H4 (cell line): ENCODE data around the gene PPP3CA. TPM values are rescaled to one million over a fixed set of nuclear protein-coding genes. Genes with fewer than 3 reads are reported as not detected.

Experiments
- DNase-seq: peaks from one replicate; pipeline ENCODE4 v3.0.0-alpha.2; 2015; ENCODE audit warnings: low spot score
- total RNA-seq: library from RNA; depleted of rRNA; stranded (reverse); fragments of >200 nt; shearing (Covaris generic); gene quantifications from 2 replicates; pipeline ENCODE4 v1.2.3, GENCODE V29; 2014; rRNA removed

The PPP3CA gene
- 34.5 and 36.8 TPM in 2 replicates for total RNA-seq

DNA sequence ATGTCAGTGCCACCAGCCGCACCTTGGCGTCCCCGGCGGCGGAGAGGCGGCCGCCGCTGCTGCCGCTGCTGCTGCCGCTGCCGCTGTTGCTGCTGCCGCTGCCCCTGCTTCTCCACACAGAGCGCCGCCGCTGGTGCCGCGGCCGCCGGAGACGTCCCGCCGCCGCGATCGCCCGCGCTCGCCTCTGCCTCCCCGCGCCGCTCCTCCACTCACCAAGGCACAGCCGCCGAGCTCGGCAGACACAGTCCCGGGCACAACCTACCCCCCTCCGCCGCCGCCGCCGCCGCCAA lies at the start of gene PPP3CA:
TSS of gene PPP3CA (minus strand) at position 260 of the 290 bp plus-strand sequence.
- DNase-seq: no peak

DNA sequence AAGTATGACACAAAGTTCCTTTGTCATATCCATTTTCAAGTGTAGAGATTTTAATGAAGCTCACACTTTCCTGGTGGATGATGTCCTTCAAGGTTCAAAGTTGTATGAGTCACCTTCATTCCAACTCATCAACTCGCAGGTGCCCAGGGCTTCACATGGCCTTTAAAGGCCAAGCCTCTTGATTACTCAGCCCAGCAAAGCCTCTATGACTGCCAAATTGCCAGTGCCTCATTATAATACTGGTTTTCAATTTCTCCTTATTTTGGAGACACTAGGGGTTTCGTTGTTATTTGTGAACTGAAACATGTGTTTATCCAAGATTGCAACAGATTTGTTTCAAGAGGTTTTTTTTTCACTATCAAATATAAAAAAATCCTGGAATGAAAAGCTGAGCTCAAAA lies 45.9 kb upstream of the PPP3CA start:
- peak; percentile 11 for DNase-seq

DNA sequence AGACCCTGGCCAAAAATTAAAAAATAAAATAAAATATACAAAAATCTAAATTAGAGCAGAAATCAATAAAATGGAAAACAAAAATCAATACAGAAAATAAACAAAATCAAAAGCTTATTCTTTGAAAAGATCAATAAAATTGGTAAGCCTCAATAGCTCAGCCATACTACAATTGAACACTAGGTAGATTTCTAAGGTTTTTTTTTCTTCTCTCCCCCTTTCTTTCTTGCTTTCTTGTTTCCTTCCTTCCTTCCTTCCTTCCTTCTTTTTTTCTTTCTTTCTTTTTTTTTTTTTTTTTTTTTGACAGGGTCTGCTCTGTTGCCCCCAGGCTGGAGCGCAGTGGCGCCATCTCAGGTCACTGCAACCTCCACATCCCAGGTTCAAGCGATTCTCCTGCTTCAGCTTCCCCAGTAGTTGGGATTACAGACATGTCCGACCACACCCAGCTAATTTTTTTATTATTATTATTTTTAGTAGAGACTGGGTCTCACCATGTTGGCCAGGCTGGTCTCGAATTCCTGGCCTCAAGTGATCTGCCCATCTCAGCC lies 23.4 kb upstream of the PPP3CA start:
- no peak for DNase-seq

DNA sequence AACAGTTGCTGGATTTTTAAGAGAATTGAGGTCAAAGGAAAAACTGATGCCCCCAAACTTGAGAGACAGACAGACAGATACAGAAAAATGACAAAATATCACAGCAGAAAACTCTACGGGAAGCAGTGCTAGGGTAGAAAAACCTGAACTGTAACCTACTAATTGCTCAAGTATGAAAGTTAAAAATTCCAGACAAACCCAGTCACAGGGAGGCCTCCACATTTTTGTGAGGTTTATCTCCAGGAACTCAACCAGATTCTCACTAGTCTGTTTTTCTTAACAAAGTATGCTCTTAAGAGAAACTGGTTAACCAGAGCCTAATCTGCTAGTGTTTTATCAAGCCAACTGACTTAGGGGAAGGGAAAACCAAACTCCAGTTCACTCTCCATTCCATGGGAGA lies 19.9 kb upstream of the PPP3CA start:
- DNase-seq: no peak

DNA sequence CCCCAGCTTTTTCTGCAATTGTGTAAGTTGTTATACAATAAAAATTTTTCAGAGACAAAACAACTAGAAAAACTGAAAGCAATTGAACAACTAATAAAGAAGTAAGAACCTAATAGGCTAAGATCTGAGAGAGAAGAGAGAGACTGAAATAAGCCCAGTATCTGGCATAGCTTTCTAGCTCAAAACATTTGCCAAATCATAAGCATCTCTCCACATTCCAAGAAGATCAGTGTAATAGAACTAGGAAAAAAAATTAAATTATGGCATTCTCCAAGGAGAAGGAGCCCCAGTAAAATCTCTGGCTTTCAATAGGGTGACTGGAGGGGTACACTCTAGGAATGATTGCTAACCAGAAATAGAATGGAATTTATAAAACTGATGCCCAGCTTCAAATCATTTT lies 19.0 kb upstream of the PPP3CA start:
- no peak for DNase-seq

DNA sequence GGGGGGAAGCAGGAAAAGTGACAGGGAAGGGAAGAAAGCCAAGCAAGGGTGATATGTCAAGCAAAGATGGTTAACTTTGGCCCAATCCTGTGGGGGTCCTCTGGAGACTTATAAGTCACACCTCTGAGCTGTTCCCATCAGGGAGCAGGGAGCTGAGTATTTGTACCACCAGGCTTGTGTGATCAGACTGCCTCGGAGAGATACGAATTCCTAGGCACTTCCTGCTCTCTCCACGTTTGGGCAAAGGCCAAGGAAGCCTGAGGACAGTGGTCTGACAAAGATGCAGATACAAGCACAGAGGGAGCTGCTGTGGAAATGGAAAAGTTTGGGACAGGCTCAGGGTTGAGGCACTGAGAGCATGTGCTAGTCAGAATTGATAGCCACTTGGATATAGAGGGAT lies 10.4 kb upstream of the PPP3CA start:
- no peak for DNase-seq

DNA sequence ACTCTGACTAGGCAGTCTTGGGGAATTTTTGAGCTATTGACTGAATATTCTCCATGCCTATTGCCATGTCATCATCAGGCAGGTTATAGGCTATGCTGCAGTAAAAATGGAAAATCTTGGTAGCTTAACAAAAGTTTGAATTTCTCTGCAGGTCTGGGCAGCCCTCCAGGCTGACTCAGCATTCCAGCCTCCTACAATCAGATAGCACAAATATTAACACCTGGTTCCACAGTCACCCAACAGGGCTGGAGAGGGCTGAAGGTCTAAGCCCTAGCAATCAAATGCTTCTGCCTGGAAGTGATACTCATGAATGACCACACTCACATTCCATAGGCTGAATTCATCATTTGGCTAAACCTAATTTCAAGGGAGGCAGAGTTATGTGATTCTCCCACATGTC lies 9.6 kb upstream of the PPP3CA start:
- DNase-seq: peak; percentile 87

DNA sequence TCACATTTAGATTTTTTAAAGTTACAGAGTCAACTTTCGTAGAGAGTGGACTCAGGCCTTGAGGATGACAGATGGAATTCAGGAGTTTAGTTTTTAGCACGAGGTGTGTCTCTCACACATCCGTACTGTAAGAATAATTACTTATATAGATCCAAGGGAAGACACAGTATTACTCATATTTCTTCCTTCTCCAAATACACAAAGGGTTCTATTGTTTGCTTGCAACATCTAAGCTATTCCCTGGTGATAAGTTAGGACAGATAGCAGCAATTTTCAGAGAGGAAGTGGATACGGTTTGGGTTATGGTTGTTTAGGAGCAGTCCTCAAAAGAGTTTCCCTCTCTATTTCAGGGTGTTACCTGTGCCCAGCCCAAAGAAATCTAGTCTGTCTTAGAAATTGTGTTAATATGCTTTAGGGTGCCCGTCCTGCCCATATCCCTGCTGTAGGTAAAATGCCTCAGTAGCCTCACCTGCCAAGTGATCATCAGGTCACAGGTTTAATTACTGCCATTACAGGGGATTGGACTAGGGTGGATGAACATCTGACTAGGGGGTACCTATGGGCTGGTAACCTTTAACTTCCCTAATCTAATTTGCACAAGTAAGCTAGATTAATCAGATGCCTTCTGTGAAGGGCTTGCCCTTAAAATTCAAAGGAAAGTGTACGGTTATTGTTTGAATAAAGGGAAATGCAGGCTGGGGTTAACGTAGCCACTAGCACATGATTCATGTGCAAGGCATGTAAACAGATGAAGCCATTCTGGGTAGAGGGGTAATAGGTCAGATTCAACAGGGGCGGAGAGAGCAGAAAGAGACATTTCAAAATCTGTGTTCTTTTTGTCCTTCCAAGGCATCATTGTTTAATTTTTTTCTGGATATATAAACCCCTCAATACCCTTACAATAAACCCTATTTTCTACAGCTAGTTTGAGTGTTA lies 8.7 kb upstream of the PPP3CA start:
- peak; percentile 91 for DNase-seq

DNA sequence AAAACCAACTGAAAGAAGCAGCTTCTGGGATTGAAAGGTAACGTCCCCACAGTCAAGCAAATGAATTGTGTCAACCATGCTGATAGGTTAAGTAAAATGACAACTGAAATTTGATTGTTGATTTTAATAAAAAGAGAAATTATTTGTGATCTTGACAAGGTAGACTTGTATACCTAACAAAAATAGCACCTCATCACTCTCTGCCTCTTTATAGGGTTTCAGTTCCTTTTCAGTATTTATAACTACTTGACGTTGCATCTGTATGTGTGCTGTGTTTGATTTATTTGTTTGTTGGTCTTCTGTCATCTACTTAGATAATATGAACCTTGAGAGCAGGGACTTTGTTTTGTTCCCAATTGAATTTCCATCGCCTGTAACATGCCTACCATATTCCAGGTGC lies 7.9 kb upstream of the PPP3CA start:
- DNase-seq: no peak

DNA sequence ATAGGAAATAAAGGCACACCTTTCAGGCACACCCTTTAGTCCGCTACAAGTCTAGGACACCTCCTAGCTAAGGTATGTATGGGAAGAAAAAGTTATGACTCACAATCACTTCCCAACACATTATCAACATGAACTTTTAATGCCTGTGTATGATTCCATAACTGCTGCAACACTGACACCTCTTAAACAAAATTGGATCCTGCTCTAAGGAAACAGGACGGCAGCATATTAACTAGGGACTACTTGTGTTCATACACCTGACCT lies 2.4 kb upstream of the PPP3CA start:
- DNase-seq: no peak

DNA sequence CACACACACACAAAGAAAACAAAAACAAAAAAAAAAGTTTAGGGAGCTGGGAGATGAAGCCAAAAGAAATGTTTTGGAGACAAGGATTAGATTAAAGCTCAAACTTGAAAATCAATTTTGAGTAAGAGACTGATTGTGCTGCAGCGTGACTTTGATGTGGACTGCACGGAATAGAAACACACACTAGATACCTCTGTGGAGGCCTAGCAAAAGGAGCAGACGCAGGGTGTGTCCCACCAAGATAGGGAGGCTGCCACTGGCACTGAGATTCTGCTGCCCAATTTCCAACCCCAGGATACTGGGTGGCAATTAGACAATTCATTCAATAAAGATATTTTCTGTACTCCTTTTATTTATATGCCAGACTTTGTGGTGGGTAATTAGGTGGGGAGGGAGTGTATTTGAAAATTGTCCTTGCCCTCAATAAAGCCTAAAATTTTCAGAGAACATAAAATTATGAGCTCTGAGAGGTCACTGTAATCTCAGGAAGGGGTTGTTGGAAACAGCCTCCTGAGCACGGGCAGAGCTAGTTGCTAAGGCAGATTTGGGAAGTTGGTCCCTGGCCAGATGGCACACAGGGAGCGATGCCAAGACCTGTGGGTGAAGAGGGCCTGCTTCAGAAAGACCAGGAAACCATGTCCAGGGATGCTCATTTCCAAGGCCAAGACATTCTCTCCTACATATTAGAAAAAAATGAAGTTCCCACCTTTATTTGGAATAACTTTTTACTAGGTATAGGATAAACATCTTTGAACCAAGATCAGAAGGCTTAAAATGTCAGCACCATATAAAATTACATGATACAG lies 1.9 kb upstream of the PPP3CA start:
- peak; percentile 56 for DNase-seq

DNA sequence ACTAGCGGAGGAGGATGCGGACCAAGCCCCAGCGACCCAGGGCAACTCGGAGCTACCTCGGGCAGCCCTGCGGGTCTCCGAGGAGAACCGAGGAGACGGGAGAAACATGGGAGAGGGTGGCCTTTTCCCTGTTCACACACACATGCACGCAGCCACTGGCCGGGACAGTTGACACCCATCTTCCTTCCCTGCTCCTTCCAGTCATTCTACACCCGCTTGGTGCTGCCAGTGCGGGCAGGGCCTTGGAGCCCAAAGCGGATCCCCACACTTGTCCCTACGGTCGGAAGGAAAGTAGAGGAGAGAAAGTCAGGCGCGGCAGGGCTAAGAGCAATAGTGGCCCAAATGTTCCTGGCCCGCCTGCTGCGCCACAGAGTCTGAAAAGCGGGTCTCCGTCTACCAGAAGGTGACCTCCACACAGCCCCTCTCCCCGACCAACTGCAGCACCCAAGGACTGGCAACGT lies 1.1 kb upstream of the PPP3CA start:
- DNase-seq: no peak

DNA sequence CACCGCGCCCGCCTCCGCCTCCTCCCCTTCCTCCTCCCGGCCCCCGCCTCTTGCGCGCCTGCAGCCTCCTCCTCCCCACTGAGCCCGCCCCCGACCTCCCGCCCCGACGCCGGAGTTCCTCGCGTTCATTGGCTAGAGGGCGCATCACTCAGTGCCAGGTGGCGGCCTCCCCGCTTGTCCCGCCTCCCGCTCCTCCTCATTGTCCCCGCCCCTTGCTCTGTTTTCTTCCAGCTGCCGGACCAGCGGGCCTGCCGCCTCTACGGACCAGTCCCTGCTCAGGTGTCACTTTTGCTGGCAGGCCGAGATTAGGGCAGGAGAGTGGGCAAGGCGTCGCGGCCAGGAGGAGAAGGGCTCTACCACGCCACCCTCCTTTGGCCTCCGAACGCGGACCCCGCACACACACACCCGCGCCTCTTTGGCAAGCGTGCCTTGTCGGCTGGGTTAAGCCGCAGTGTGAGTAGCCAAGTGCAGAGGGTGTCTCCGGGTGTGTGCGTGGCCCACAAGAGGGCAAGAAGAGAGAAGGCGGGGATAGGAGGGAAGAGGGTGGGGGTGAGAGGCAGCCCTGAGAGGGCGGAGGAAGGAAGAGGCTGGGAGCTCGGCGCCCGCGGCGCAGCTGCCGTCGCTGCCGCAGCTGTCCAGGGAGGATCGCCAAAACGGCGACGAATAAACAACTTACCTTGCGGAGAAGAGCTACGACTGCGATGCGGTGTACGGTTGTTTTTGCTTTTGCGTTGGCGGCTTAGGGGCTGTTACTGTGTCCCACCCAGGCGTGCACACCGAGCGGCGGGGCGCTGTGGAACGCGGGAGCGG lies 436 bp upstream of the PPP3CA start:
- DNase-seq: peak; percentile 92

DNA sequence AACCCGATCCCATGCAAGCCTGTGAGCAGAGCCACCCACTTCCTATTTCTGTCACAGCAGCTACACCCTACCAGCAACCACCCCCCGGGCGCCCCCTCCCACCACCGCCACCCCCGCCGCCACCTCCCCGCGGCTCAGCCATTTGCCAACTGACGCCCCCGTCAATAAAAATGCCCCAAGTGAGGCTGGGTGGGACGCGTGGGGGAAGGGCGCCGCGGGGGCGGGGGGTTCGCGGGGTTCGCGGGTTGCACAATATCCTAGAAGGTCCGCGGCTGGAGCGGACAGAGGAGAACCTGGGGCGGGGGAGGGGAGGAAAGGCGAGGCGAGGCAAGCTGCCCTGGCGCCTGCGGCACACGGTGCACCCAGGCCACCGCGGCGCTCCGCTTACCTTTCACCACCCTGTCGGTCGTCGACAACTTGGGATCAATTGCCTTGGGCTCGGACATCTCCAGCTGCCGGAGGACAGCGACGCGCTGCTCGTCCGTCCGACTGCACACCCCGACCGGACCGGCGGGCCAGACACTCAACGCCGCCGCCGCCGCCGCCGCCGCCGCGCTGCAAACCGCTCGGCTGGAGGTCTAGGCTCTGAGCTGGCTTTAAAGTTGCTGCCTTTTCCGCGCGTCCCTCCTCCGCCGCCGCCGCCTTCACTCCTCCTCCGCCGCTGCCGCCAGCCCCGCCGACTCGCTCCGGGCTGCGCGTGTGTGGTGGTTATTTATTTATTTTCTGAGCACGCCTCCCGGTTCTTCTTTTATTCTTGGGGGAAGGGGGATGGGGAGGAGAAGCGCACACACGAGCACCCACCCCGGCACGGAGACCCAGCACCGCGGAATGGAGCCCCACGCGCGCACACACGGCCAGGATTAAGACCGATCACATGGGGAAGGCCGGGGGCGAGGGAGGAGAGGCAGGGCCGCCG lies 717 bp downstream of the PPP3CA start:
- peak; percentile 44 for DNase-seq

DNA sequence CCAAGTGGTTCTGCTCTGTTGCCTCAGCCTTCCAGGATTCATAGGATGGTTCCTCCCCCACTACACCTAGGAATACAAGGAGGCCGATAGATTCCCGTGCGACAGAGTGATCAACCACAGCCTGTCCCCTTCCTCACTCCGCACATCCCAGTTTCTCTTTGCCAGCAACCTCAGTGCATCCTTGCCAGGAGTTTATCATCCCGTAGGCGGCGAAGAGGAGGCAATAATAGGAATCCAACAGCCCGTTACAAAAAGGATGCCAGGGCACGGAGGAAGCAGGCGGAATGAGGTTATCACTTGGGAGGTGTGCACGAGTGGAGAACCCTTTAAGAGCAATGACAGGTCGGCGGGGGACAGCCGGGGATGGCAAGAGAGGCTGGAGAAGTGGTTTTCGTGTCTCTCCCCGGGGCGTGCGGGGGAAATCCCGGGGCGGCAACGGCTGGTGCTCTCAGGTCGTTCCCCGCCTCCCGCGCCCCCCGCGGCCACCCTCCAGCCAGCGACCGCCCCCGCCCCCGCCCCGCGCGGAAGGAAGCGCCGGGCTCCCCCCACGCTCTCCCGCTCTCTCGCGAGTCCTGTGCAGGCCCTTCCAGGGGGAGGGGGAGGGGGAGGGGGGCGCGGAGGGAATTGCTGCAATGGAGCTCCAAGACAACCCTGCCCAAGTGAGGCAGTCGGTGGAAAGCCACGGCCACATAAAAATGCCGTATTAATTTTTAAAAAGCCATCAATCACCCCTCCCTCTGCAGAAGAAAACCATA lies 1.6 kb downstream of the PPP3CA start:
- peak; percentile 29 for DNase-seq

DNA sequence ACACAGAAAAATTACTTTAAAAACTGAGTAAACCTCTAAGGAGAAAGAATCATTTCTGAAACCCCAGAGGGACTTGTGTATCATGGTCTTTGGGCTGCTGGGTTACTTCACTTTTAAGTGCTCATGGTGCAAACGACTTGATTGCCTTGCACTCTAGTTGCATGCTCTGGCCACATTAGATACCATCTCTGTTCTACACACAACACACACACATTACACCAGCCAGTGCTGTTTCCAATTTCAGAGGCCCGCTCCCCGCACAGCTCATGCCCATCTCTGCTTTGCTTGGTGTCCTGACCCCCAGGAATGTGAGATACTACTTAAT lies 2.1 kb downstream of the PPP3CA start:
- DNase-seq: peak; percentile 39

DNA sequence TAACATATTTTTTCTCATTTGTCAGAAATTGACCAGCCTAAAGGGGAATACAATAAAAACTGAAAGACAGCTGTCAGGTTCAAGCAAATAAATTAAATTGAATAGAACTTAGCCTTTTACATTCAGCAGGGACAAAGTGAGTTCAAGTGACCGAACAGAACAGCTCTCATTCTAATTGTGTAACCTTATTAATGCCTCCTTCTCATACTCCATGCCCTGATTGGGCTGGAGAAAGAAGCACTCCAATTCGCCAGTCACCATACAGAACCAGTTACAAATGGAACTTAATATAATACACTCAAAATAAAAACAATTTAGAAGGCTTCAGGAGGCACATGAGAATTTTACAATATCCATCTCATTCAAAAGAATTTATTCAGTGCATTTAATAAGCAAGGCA lies 8.0 kb downstream of the PPP3CA start:
- no peak for DNase-seq

DNA sequence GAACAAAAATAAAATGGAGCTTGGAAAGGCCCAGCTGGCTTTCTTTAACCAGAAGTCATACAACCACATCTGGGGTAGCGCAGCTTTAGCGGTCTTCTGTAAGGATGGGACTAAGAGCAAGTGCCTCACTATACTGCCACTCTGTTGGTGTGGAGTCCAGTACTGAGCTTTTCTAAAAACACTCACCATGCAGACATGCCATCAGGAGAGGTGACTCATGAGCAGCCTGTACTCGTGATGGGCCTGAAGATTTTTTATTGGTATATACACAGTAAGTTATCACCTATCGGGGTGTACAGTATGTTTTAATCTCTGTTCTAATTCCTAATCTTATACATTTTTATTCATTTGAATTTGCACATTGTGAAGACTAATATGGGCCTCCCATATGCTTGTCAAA lies 9.6 kb downstream of the PPP3CA start:
- DNase-seq: peak; percentile 21

DNA sequence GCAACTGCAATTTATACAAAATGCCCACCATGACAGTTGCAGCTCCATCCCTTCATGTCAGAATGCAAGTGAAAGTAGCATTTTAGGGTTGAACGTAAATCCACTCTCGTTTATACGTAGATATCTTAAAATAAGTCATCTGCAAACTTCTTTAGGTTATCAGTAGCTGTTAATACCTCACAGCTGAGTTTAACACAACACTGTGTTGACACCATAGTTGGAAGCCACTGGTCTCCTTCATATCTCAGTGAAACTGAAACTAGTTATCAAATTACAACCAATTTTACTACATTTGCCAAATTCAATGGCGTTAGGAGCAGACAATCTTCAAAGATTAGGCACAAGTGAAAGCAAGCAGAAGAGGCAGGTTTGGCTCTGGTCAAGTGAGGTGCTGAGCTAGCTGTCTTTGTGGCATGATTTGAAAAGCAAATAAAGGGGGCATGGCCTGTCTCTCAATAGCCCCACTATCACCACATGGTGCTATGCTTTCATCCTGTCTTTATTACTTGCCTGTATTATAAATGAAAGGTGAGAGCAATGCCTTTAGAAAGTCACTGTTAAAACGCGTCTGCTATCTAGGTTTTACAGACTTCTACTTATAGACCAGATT lies 12.3 kb downstream of the PPP3CA start:
- no peak for DNase-seq

DNA sequence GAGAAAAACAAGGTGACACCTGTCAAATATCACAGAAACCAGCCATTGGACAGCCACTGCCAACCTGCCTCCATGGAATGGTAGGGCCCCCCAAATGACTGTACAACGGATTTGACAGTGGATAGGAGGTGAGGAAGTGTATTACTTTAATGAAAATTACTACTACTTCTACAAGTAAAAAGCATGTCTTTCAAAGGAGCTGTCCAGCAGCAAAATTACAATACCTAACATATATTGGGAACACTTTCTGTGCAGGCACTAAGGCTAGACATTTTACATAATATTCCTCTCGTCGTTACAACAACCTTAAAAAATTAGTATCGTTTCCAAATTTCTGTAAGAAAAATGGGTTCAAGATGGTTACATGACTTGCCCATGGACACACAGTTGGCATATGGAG lies 14.9 kb downstream of the PPP3CA start:
- no peak for DNase-seq
